Stimulated activated CD4-positive, alpha-beta T cell treated with anti-CD3 and anti-CD28 coated beads, Interleukin-4, amount 100 ng/mL, for 24 hours (primary cell): Measurements from ENCODE around the gene WASHC2C.
"Not testable (repeated sequence)": the region's sequence is repeated elsewhere in the genome, so short reads cannot be mapped to it uniquely, and the experiment has no call there.

ENCODE experiments used
- DNase-seq: peaks from one replicate; pipeline ENCODE4 v3.0.0-alpha.2; 2020

The WASHC2C gene

DNA sequence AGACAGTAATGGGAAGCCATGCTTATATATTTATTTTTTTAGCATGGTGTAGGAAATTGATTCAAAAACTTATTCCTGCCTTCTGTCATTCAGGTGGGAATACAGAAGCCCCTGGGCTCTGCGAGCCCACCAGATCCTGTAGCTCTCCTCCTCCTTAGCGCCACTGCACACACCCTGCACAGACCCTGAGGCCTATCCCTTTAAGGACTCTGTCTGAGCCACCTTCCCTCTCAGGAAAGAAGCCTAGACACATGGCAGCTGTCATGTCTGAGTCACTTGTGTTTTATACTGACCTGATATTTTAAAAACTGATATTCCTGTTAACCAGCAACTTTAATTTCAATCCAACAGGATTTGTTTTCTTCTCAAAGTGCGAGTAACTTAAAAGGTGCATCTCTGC, 36.0 kb downstream of the WASHC2C start:
- DNase-seq: not testable (repeated sequence)

DNA sequence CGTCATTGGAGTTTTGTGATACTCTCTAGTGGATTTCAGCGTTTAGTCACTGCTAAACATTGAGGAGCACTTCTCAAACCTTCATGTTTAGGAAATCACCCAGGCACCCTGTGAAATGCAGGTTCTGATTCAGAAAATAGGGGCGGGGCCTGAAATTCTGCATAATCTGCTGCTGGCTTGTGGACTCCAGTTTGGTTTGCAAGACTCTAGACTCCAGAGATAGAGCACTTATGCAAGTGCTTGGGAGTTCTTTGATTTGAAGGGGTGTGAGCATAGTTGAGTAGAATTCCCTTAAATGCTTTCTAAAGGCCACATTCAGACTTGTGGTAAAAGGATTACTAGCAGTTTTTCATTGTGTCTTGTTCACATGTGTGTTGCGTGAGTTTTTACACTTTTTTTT, 41.3 kb downstream of the WASHC2C start:
- not testable (repeated sequence) for DNase-seq

GRCh38 chr10:45771757-45772461, 44.8 kb downstream of the WASHC2C start:
- not testable (repeated sequence) for DNase-seq

DNA sequence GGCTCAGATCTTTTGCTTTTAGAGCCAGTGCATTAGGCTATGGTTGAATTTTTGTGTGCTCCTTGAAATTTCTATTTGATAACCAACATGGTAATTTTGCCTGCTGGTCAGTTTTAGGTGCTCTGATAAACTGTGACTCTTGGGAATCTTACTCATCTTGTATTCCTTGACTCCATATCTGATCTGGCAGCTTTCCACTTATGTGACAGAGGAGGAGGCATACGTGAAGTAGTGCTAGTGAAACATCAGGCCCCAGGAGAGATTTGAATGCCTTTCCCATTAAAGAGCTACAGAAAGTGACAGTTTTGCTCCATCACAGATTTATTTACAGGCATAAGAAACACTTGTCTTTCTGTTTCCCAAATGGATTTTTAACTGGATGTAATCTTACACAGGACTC, 59.2 kb downstream of the WASHC2C start:
- DNase-seq: not testable (repeated sequence)

DNA sequence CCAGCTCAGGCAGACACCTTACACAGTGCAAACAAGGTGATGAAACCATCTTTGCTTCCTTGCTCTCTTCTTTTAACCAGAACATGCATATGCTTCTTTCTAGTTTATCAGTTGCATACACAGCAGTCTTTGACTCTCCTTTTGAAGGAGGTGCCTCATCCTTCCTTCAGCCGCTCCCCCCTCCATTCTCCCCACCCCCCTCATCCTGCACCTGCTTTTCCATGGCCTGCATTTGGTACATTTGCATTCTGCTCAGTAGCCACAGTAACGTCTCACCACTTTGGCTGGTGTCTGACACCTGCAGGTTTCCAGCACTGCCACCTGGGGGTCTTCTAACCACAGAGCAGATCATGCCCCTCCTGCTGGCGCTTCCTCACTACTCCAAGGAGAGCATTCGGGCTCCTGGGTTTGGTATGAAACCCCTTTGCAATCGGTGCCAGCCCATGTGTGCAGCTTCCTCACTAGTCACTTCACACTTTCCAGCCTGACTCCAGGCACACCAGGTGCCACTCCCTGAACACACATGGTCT, 60.2 kb downstream of the WASHC2C start:
- DNase-seq: not testable (repeated sequence)

DNA sequence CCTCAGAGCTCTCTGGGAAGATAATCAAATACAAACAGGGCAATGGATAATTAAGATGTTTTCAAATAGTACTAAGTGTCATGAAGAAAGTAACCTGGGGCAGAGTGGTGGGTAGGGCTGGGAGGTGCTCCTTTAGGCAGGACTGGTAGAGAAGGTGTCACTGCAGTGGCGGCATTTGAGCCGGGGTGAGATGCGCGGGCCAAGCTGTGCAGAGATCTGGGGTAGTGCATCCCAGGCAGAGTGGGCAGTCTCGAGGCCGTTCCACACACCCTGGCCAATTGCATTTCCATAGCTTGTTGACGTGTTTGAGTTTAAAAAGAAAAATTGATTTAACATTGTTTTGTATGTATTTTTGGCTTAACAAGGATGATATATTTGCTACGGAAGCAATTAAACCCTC, 62.9 kb downstream of the WASHC2C start:
- not testable (repeated sequence) for DNase-seq

- not testable (repeated sequence) for DNase-seq
Observed at GRCh38 chr10:45790694-45791426, 63.8 kb downstream of the WASHC2C start.

DNA sequence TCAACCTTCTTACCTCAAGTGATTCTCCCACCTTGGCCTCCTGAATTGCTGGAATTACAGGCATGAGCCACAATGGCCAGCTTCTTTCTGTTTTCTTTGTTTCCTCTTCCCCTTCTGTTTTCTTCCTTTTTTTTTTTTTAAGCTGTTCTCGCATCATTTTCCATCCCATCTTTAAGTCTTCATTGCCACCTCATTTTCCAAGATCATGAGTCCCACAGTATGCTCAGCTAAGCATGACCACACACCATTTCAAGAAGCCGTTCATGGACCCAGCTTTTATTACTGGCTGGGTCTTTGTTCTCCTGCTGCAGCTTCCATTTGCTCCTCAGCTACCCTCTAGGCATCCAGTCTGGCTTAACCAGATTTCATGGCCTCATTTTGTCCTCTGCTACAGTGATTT, 67.7 kb downstream of the WASHC2C start:
- DNase-seq: not testable (repeated sequence)

DNA sequence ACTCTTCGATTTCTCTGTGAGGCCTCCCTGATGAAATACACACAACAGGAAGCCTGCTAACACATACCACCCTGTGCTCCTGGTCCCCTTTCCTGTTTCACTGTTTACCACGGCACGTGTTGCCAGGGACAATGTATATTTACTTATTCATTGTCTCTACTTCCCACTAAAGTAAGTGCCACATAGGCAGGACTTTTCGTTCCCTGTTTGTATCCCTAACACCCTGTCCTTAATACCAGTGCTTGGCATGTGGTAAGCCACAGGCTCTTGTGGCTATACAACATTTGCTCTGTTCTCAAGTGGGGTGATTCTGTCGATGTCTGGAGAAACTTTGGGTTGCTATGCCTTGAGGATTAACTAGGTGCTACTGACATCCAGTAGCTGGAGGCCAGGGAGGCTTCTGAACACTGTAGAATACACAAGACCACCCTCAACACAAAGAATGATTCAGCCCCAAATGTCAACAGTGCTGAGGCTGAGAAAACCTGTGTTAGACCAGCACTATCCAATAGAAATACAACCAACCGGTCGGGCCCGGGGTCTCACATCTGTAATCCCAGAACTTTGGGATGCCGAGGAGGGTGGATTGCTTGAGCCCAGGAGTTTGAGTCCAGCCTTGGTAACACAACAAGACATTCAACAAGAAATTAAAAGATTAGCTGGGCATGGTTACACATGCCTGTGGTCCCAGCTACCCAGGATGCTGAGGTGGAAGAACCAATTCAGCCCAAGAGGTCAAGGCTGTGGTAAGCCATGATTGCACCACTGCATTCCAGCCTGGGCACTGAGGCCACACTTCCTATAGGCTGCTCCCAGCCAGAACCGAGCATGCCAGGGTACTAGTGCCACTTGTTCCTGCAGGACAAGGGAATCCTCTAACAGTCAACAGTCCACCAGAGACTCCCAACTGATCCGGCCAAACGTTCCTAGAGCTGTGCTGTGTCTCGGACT, 76.3 kb downstream of the WASHC2C start:
- not testable (repeated sequence) for DNase-seq

GRCh38 chr10:45804996-45805395, 77.9 kb downstream of the WASHC2C start:
- DNase-seq: not testable (repeated sequence)

- DNase-seq: no peak
Observed at GRCh38 chr10:45809837-45810236, 82.8 kb downstream of the WASHC2C start.

DNA sequence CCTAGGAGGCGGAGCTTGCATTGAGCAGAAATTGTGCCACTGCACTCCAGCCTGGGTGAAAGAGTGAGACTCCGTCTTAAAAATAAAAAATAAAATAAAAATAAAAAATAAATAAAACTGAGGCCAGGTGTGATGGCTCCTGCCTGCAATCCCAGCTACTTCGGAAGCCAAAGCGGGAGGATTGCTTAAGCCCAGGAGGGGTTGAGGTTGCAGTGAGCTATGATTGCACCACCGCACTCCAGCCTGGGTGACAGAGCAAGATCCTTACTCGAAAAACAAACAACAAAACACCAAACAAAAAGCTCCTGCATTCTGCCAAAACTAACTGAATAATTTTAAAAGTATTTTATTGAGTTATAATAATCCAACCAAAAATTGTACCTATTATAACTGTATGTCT, 84.0 kb downstream of the WASHC2C start:
- DNase-seq: no peak

DNA sequence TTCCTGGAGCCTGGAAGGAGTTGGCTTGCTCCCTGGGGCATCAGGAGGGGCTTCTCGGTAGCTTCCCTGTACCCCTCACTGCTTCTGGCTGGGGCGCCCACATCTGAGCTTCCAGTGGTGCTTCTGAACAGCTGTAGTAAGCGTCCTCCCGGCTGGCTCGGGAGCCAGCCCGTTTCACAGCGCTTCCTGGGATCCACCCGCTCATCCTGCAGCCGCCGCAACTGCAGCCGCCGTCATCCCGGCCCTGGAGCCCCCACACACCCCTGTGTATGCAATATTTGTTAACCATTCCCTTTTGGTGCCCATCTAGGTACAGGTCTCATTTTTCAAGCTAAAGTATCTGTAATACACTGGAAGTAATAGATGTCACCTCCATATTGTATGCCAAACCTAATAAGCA, 85.9 kb downstream of the WASHC2C start:
- DNase-seq: not testable (repeated sequence)

GRCh38 chr10:45814146-45814545, 87.1 kb downstream of the WASHC2C start:
- DNase-seq: not testable (repeated sequence)

- DNase-seq: no peak
Observed at GRCh38 chr10:45817130-45817859, 90.2 kb downstream of the WASHC2C start.

DNA sequence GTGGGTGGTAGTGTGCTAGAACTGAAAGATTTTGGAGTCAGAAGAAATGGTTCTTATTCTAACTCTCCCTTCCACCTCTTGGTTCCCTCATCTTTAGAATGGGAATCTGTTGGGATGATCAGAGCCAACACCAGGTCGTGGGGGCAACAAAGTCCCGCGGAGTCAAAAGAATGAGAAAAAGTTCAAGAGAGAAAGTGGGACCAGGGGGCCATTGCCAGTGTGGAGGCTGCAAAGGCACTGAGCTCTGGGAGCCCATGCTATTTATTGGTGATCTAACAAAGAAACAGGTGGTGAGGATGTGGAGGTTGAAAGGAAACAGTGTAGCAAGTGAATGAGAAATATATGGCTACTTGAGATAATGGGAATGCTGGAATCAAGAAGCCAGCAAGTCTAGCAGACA, 90.8 kb downstream of the WASHC2C start:
- no peak for DNase-seq

DNA sequence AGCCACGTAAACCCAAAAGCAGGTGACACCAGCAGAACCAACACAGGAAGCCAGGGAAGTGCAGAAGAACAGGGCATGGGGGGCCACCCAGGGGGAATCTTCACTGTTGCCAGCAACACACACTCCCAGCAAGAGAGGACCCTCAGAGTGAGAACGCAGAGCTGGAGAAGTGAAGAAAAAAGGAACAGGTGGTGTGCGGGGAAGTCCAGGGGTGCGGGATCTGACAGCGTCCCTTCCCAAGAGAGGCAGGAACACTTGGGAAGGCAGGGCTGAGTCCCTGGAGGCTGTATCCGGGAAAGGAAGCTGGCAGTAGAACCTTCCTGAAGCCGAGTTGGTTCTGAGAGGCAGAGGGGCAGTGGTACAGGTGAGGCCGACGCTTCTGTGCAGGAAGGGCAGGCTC, 92.5 kb downstream of the WASHC2C start:
- DNase-seq: no peak

GRCh38 chr10:45820107-45820830, 93.2 kb downstream of the WASHC2C start:
- DNase-seq: not testable (repeated sequence)

DNA sequence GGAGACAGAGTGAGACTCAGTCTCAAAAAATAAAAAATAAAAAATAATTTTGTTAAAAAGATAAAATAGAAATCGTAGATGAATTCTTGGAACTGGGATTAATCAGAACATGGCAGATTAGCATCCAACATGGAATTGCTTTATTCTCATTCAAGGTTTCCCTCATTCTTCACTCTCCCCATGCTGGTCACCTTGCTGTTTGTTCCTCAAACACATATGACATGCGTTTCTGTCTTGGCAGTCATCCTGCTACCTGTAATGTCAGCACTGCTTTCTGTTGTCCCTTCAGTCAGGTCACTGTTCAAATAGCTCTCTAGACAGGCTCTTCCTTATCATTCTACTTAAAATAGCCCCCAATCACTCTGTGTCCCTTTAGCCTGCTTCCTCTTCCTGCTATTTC, 95.9 kb downstream of the WASHC2C start:
- DNase-seq: not testable (repeated sequence)
